ENCODE measurements around the gene FAM204A.

The FAM204A gene

GRCh38 chr10:118300320-118300719 lies 41.8 kb downstream of the FAM204A start:
- no peak overlapping the region for H2AFZ ChIP-seq (ENCODE audit: low read depth)
- H3K27me3 ChIP-seq (ENCODE audit: insufficient read depth, low read depth): no peaks in the 10 kb centered on the region
- no peaks in the 10 kb centered on the region for H3K79me2 ChIP-seq (ENCODE audit: insufficient read depth, low read depth)
- no peak overlapping the region for H3K4me2 ChIP-seq
- TF ChIP-seq CTCF (conservative IDR thresholded peaks at IDR 0.05; ENCODE audit: low read depth, low read length): no peak
- H3K36me3 ChIP-seq (ENCODE audit: insufficient read depth): no peaks in the 10 kb centered on the region
- no peak overlapping the region for H3K27ac ChIP-seq
- H3K9ac ChIP-seq: no peak overlapping the region
- no peaks in the 10 kb centered on the region for H4K20me1 ChIP-seq (ENCODE audit: insufficient read depth)
- H3K4me3 ChIP-seq (IDR thresholded peaks at IDR 0.05; ENCODE audit: insufficient read depth, low read depth, low read length): no peak overlapping the region
- no peaks in the 10 kb centered on the region for H3K4me1 ChIP-seq (ENCODE audit: low read depth, poor library complexity, severe bottlenecking)

GRCh38 chr10:118298787-118299186 lies 43.3 kb downstream of the FAM204A start:
- no peak overlapping the region for H3K27ac ChIP-seq
- TF ChIP-seq CTCF (conservative IDR thresholded peaks at IDR 0.05; ENCODE audit: low read depth, low read length): no peak
- no peaks in the 10 kb centered on the region for H3K36me3 ChIP-seq (ENCODE audit: insufficient read depth)
- no peak overlapping the region for H3K4me2 ChIP-seq
- H2AFZ ChIP-seq (ENCODE audit: low read depth): no peak overlapping the region
- no peaks in the 10 kb centered on the region for H3K27me3 ChIP-seq (ENCODE audit: insufficient read depth, low read depth)
- no peaks in the 10 kb centered on the region for H3K79me2 ChIP-seq (ENCODE audit: insufficient read depth, low read depth)
- H3K4me3 ChIP-seq (IDR thresholded peaks at IDR 0.05; ENCODE audit: insufficient read depth, low read depth, low read length): no peak overlapping the region
- H3K9ac ChIP-seq: no peak overlapping the region
- H3K4me1 ChIP-seq (ENCODE audit: low read depth, poor library complexity, severe bottlenecking): no peaks in the 10 kb centered on the region
- no peaks in the 10 kb centered on the region for H4K20me1 ChIP-seq (ENCODE audit: insufficient read depth)

- no peak for TF ChIP-seq CTCF (conservative IDR thresholded peaks at IDR 0.05; ENCODE audit: low read depth, low read length)
- no peaks in the 10 kb centered on the region for H3K79me2 ChIP-seq (ENCODE audit: insufficient read depth, low read depth)
- H3K4me3 ChIP-seq (IDR thresholded peaks at IDR 0.05; ENCODE audit: insufficient read depth, low read depth, low read length): no peak overlapping the region
- H3K27ac ChIP-seq: no peak overlapping the region
- no peak overlapping the region for H3K9ac ChIP-seq
- no peaks in the 10 kb centered on the region for H4K20me1 ChIP-seq (ENCODE audit: insufficient read depth)
- no peaks in the 10 kb centered on the region for H3K36me3 ChIP-seq (ENCODE audit: insufficient read depth)
- H3K27me3 ChIP-seq (ENCODE audit: insufficient read depth, low read depth): no peaks in the 10 kb centered on the region
- H3K4me2 ChIP-seq: no peak overlapping the region
- no peak overlapping the region for H2AFZ ChIP-seq (ENCODE audit: low read depth)
- H3K4me1 ChIP-seq (ENCODE audit: low read depth, poor library complexity, severe bottlenecking): no peaks in the 10 kb centered on the region
Measured at GRCh38 chr10:118291122-118291521, 51.0 kb downstream of the FAM204A start.

GRCh38 chr10:118290471-118290995 lies 51.6 kb downstream of the FAM204A start:
- no peaks in the 10 kb centered on the region for H3K27me3 ChIP-seq (ENCODE audit: insufficient read depth, low read depth)
- H3K4me1 ChIP-seq (ENCODE audit: low read depth, poor library complexity, severe bottlenecking): no peaks in the 10 kb centered on the region
- H2AFZ ChIP-seq (ENCODE audit: low read depth): no peak overlapping the region
- no peak overlapping the region for H3K4me2 ChIP-seq
- no peak overlapping the region for H3K4me3 ChIP-seq (IDR thresholded peaks at IDR 0.05; ENCODE audit: insufficient read depth, low read depth, low read length)
- no peaks in the 10 kb centered on the region for H4K20me1 ChIP-seq (ENCODE audit: insufficient read depth)
- H3K79me2 ChIP-seq (ENCODE audit: insufficient read depth, low read depth): no peaks in the 10 kb centered on the region
- TF ChIP-seq CTCF (conservative IDR thresholded peaks at IDR 0.05; ENCODE audit: low read depth, low read length): no peak
- H3K27ac ChIP-seq: no peak overlapping the region
- H3K36me3 ChIP-seq (ENCODE audit: insufficient read depth): no peaks in the 10 kb centered on the region
- no peak overlapping the region for H3K9ac ChIP-seq
